ENCODE measurements around the gene USP34.
"Not testable (repeated sequence)": the region's sequence is repeated elsewhere in the genome, so short reads cannot be mapped to it uniquely, and the experiment has no call there.

USP34 gene

GRCh38 chr2:61194646-61195045, 276.2 kb downstream of the USP34 start:
- H3K27me3 Mint-ChIP-seq; H3K4me1 Mint-ChIP-seq (ENCODE audit: low read depth); H3K9me3 Mint-ChIP-seq; intact Hi-C loops (cut with micrococcal nuclease); H3K27ac Mint-ChIP-seq; H3K4me3 Mint-ChIP-seq: not testable (repeated sequence)
- peaks cover 74% of the 10 kb centered on the region for H3K36me3 Mint-ChIP-seq (ENCODE audit: low read depth)

- intact Hi-C loops (cut with micrococcal nuclease): no loop called here
- H3K27me3 Mint-ChIP-seq: no peaks in the 10 kb centered on the region
- no peaks in the 10 kb centered on the region for H3K4me1 Mint-ChIP-seq (ENCODE audit: low read depth)
- H3K4me3 Mint-ChIP-seq: no peak overlapping the region
- peaks cover 74% of the 10 kb centered on the region for H3K36me3 Mint-ChIP-seq (ENCODE audit: low read depth)
- no peaks in the 10 kb centered on the region for H3K9me3 Mint-ChIP-seq
- H3K27ac Mint-ChIP-seq: no peak overlapping the region
Observed at GRCh38 chr2:61193670-61194561, 277.0 kb downstream of the USP34 start.

GRCh38 chr2:61187085-61187484, 283.8 kb downstream of the USP34 start:
- peaks cover 98% of the 10 kb centered on the region for H3K36me3 Mint-ChIP-seq (ENCODE audit: low read depth)
- no peaks in the 10 kb centered on the region for H3K27me3 Mint-ChIP-seq
- no peak overlapping the region for H3K4me3 Mint-ChIP-seq
- no peaks in the 10 kb centered on the region for H3K9me3 Mint-ChIP-seq
- intact Hi-C loops (cut with micrococcal nuclease): no loop called here
- peaks cover 6% of the 10 kb centered on the region for H3K4me1 Mint-ChIP-seq (ENCODE audit: low read depth)
- no peak overlapping the region for H3K27ac Mint-ChIP-seq

GRCh38 chr2:61185231-61185728, 285.6 kb downstream of the USP34 start:
- Mint-ChIP-seq H3K4me1 (ENCODE audit: low read depth) (peaks cover 22% of the 10 kb centered on the region), H3K4me3 (no peak overlapping the region), H3K36me3 (ENCODE audit: low read depth) (peaks cover 100% of the 10 kb centered on the region), H3K9me3 (no peaks in the 10 kb centered on the region), H3K27ac (no peak overlapping the region), H3K27me3 (no peaks in the 10 kb centered on the region)
- intact Hi-C loops (cut with micrococcal nuclease): no loop called here

GRCh38 chr2:61184263-61184662, 286.6 kb downstream of the USP34 start:
- H3K27me3 Mint-ChIP-seq: no peaks in the 10 kb centered on the region
- H3K9me3 Mint-ChIP-seq: no peaks in the 10 kb centered on the region
- H3K4me3 Mint-ChIP-seq: no peak overlapping the region
- no peak overlapping the region for H3K27ac Mint-ChIP-seq
- intact Hi-C loops (cut with micrococcal nuclease): no loop called here
- H3K36me3 Mint-ChIP-seq (ENCODE audit: low read depth): peaks cover 100% of the 10 kb centered on the region
- H3K4me1 Mint-ChIP-seq (ENCODE audit: low read depth): peaks cover 32% of the 10 kb centered on the region

- Mint-ChIP-seq H3K9me3 (no peaks in the 10 kb centered on the region), H3K27me3 (no peaks in the 10 kb centered on the region), H3K4me3 (no peak overlapping the region), H3K4me1 (ENCODE audit: low read depth) (peaks cover 37% of the 10 kb centered on the region), H3K36me3 (ENCODE audit: low read depth) (peaks cover 100% of the 10 kb centered on the region), H3K27ac (no peak overlapping the region)
- intact Hi-C loops (cut with micrococcal nuclease): no loop called here
Observed at GRCh38 chr2:61183795-61184194, 287.1 kb downstream of the USP34 start.

GRCh38 chr2:61182059-61182383, 288.9 kb downstream of the USP34 start:
- Mint-ChIP-seq H3K4me1 (ENCODE audit: low read depth) (peaks cover 48% of the 10 kb centered on the region), H3K4me3 (no peak overlapping the region)

GRCh38 chr2:61181382-61182058, 289.4 kb downstream of the USP34 start:
- Mint-ChIP-seq H3K27ac (peak overlapping the region; percentile 16), H3K27me3 (no peaks in the 10 kb centered on the region), H3K4me3 (no peak overlapping the region), H3K9me3 (no peaks in the 10 kb centered on the region), H3K36me3 (ENCODE audit: low read depth) (peaks cover 86% of the 10 kb centered on the region), H3K4me1 (ENCODE audit: low read depth) (peaks cover 49% of the 10 kb centered on the region)
- intact Hi-C loops (cut with micrococcal nuclease): no loop called here

More at GRCh38 chr2:61182059-61182383, 288.9 kb downstream of the USP34 start:
- intact Hi-C loops (cut with micrococcal nuclease): no loop called here
- Mint-ChIP-seq H3K27me3 (no peaks in the 10 kb centered on the region), H3K27ac (no peak overlapping the region), H3K36me3 (ENCODE audit: low read depth) (peaks cover 92% of the 10 kb centered on the region), H3K9me3 (no peaks in the 10 kb centered on the region)

GRCh38 chr2:61180686-61181085, 290.2 kb downstream of the USP34 start:
- peak overlapping the region; percentile 2 for H3K4me3 Mint-ChIP-seq
- no peaks in the 10 kb centered on the region for H3K9me3 Mint-ChIP-seq
- peak overlapping the region; percentile 16 for H3K27ac Mint-ChIP-seq
- peaks cover 78% of the 10 kb centered on the region for H3K36me3 Mint-ChIP-seq (ENCODE audit: low read depth)
- peaks cover 5% of the 10 kb centered on the region for H3K27me3 Mint-ChIP-seq
- peaks cover 58% of the 10 kb centered on the region for H3K4me1 Mint-ChIP-seq (ENCODE audit: low read depth)
- intact Hi-C loops (cut with micrococcal nuclease): no loop called here

- H3K27me3 Mint-ChIP-seq: peaks cover 8% of the 10 kb centered on the region
- H3K36me3 Mint-ChIP-seq (ENCODE audit: low read depth): peaks cover 71% of the 10 kb centered on the region
- intact Hi-C loops (cut with micrococcal nuclease): loop anchor here (5.0 kb wide), 1 partner anchor 113 kb away; the partner anchor contains the start of gene SANBR
- H3K9me3 Mint-ChIP-seq: no peaks in the 10 kb centered on the region
- peak overlapping the region; percentile 27 for H3K4me3 Mint-ChIP-seq
- H3K4me1 Mint-ChIP-seq (ENCODE audit: low read depth): peaks cover 65% of the 10 kb centered on the region
- H3K27ac Mint-ChIP-seq: peak overlapping the region; percentile 93
Observed at GRCh38 chr2:61179701-61180639, 290.9 kb downstream of the USP34 start.

- Mint-ChIP-seq H3K4me1 (ENCODE audit: low read depth) (peaks cover 76% of the 10 kb centered on the region), H3K27me3 (peaks cover 8% of the 10 kb centered on the region), H3K27ac (peak overlapping the region; percentile 93), H3K36me3 (ENCODE audit: low read depth) (peaks cover 60% of the 10 kb centered on the region), H3K4me3 (peak overlapping the region; percentile 91), H3K9me3 (no peaks in the 10 kb centered on the region)
- intact Hi-C loops (cut with micrococcal nuclease): loop anchor here (5.0 kb wide), 1 partner anchor 112 kb away; the partner anchor contains the start of gene SANBR
Observed at GRCh38 chr2:61178603-61179545, 292.0 kb downstream of the USP34 start.

GRCh38 chr2:61177727-61178549, 292.9 kb downstream of the USP34 start:
- Mint-ChIP-seq H3K27me3 (peaks cover 8% of the 10 kb centered on the region), H3K27ac (peak overlapping the region; percentile 93), H3K4me1 (ENCODE audit: low read depth) (peaks cover 85% of the 10 kb centered on the region), H3K4me3 (peak overlapping the region; percentile 91), H3K9me3 (no peaks in the 10 kb centered on the region), H3K36me3 (ENCODE audit: low read depth) (peaks cover 51% of the 10 kb centered on the region)
- intact Hi-C loops (cut with micrococcal nuclease): loop anchor here (1.0 to 5.0 kb wide), 2 partner anchors 33 to 111 kb away; partner anchors contain the start of gene SANBR
